Measurements from ENCODE around the gene PPARG. TPM values are rescaled to one million over a fixed set of nuclear protein-coding genes. Genes with fewer than 3 reads are reported as not detected.

The PPARG gene
- total and polyA plus RNA-seq, 5 donors from 2014 or later: 0.16 to 0.64 (median 0.24) TPM; not detected in 2

DNA sequence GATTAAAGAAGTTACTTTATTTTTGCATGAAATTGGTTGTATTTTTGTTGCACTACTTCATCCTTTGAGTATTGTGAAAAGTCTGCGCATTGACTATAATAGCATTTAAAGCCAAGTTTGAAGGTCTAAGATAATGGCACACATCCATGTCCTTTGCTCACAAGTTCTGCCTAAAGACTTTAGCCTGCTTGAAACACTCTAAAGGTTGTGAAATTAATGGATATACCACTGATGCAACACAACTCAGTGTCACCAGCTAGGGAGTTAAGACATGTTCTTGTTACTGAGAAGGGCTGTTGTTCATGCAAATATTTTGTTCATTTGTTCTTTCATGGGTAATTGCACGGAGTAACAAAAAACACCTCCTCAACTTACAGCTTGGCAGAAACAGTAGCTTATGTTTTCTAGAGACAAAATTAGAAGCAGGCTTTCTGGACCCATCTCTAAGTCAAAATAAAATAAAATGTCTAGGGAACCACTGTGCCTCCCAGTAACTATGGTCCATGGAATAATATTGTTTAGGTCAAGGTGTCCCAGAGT is 83.9 kb downstream of the PPARG start:
- no peak overlapping the region for H3K4me3 Mint-ChIP-seq
- no peaks in the 10 kb centered on the region for H3K4me1 Mint-ChIP-seq

DNA sequence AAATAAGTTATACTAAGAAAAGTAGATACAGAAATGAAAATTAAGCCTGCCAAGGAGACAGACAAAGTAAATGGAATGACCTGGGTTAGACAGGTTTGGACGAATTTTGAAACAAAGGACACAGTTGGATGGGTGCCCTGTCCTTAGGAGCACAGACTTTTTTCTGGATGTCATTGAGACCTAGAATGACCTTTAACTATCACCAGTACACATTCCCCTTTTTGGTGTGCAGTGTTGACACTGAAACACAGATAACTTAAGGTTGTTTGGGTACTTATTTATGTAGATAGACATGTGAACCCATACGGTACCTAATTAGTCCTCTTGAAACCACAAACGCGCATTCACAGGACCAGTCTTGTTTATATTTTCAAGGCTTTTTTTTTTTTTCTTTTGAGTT is 86.7 kb downstream of the PPARG start:
- no peak overlapping the region for H3K27ac ChIP-seq (ENCODE audit: insufficient read depth, low read length, poor library complexity, severe bottlenecking)
- peaks cover 0 to 9% (median 6%) of the 10 kb centered on the region in 4 donors for H3K4me1 Mint-ChIP-seq
- no peak for ATAC-seq (ENCODE audit: low read depth in 2 of 2)
- no peak for DNase-seq
- peaks cover 0 to 4% (median 0%) of the 10 kb centered on the region in 7 donors for H3K9me3 Mint-ChIP-seq
- no peaks in the 10 kb centered on the region for H3K4me1 ChIP-seq (ENCODE audit: control insufficient read depth, insufficient read depth, low read length, poor library complexity, severe bottlenecking)
- H3K27me3 Mint-ChIP-seq: peaks cover 10% of the 10 kb centered on the region
- H3K36me3 Mint-ChIP-seq: no peaks in the 10 kb centered on the region
- no peak overlapping the region for H3K4me3 ChIP-seq (ENCODE audit: low read depth, low read length)
- no peaks in the 10 kb centered on the region for H3K9me3 ChIP-seq (ENCODE audit: control insufficient read depth in 2 of 2, low read length in 2 of 2)
- H3K27me3 ChIP-seq (ENCODE audit: control insufficient read depth, insufficient read depth, low read length): peaks cover 9% of the 10 kb centered on the region
- no peak overlapping the region for H3K4me3 Mint-ChIP-seq
- no peak overlapping the region for H3K27ac Mint-ChIP-seq
- no peaks in the 10 kb centered on the region for H3K36me3 ChIP-seq (ENCODE audit: control insufficient read depth, insufficient read depth, low read length)

More for the DNA sequence above, 83.9 kb downstream of the PPARG start:
- Histone ChIP-seq H3K36me3 (ENCODE audit: control insufficient read depth, insufficient read depth, low read length) (no peaks in the 10 kb centered on the region), H3K4me1 (ENCODE audit: control insufficient read depth, insufficient read depth, low read length, poor library complexity, severe bottlenecking) (no peaks in the 10 kb centered on the region), H3K4me3 (ENCODE audit: low read depth, low read length) (no peak overlapping the region), H3K27ac (ENCODE audit: insufficient read depth, low read length, poor library complexity, severe bottlenecking) (no peak overlapping the region), H3K9me3 (ENCODE audit: control insufficient read depth in 2 of 2, low read length in 2 of 2) (no peaks in the 10 kb centered on the region), H3K27me3 (ENCODE audit: control insufficient read depth, insufficient read depth, low read length) (peaks cover 11% of the 10 kb centered on the region)
- no peaks in the 10 kb centered on the region for H3K36me3 Mint-ChIP-seq
- no peak overlapping the region for H3K27ac Mint-ChIP-seq
- no peak for ATAC-seq (ENCODE audit: low read depth in 2 of 2)
- peaks cover 0 to 6% (median 0%) of the 10 kb centered on the region in 7 donors for H3K9me3 Mint-ChIP-seq
- H3K27me3 Mint-ChIP-seq: peaks cover 19% of the 10 kb centered on the region
- DNase-seq: no peak

DNA sequence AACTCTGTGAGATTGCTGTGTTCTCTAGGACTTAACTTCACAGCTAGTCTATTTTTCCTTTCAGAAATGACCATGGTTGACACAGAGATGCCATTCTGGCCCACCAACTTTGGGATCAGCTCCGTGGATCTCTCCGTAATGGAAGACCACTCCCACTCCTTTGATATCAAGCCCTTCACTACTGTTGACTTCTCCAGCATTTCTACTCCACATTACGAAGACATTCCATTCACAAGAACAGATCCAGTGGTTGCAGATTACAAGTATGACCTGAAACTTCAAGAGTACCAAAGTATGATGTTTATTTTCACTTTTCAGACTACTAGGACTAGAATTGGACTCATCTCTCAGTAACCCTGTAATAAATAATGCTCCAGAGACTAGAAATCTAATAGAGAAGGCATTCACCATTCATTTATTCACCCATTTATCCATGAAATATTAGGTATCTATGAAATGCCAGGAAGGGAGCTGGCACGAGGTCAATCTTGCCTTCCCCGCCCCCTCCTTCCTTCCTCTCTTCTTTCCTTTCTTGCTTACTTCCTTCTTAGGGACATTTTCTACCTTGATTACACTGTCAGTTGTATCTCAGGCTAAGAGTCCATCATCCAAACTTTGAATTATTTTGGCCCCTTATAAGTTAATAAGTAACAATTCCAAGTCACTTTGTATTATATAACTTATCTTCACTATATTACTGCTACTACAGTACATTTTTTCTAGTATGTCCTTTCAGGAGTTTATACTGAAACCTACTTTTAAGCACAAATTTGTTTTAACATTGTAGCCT is 91.0 kb downstream of the PPARG start:
- H3K9me3 ChIP-seq (ENCODE audit: control insufficient read depth in 2 of 2, low read length in 2 of 2): no peaks in the 10 kb centered on the region

DNA sequence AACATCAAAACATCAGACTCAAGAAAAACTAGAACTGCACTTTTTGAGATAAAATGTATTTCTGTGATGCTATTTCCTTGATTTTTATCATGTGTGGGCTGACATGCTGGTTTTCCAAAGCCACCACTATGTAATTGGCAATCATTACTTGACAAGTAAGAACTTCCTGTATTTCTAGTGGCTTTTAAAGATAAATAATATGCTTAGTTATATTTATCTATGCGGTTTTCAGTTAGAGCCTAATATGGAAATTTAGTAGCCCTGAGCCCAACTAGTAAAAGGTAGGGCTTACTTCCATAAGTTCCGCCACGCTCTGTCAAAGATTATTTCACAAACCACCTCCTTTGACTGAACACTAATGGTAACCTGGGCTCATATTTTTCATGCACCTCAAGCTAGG is 91.6 kb downstream of the PPARG start:
- H3K4me3 Mint-ChIP-seq: no peak overlapping the region
- DNase-seq: no peak
- H3K27ac Mint-ChIP-seq: no peak overlapping the region
- Histone ChIP-seq H3K27ac (ENCODE audit: insufficient read depth, low read length, poor library complexity, severe bottlenecking) (no peak overlapping the region), H3K27me3 (ENCODE audit: control insufficient read depth, insufficient read depth, low read length) (no peaks in the 10 kb centered on the region), H3K4me3 (ENCODE audit: low read depth, low read length) (no peak overlapping the region), H3K9me3 (ENCODE audit: control insufficient read depth in 2 of 2, low read length in 2 of 2) (no peaks in the 10 kb centered on the region), H3K4me1 (ENCODE audit: control insufficient read depth, insufficient read depth, low read length, poor library complexity, severe bottlenecking) (peaks cover 6% of the 10 kb centered on the region), H3K36me3 (ENCODE audit: control insufficient read depth, insufficient read depth, low read length) (no peaks in the 10 kb centered on the region)
- no peak for ATAC-seq (ENCODE audit: low read depth in 2 of 2)
- no peaks in the 10 kb centered on the region for H3K36me3 Mint-ChIP-seq
- no peaks in the 10 kb centered on the region for H3K27me3 Mint-ChIP-seq
- peaks cover 5 to 21% (median 13%) of the 10 kb centered on the region in 4 donors for H3K4me1 Mint-ChIP-seq
- H3K9me3 Mint-ChIP-seq: no peaks in the 10 kb centered on the region

More for the DNA sequence above, 91.0 kb downstream of the PPARG start:
- Histone ChIP-seq H3K27ac (ENCODE audit: insufficient read depth, low read length, poor library complexity, severe bottlenecking) (no peak overlapping the region), H3K4me3 (ENCODE audit: low read depth, low read length) (no peak overlapping the region), H3K36me3 (ENCODE audit: control insufficient read depth, insufficient read depth, low read length) (no peaks in the 10 kb centered on the region), H3K27me3 (ENCODE audit: control insufficient read depth, insufficient read depth, low read length) (no peaks in the 10 kb centered on the region), H3K4me1 (ENCODE audit: control insufficient read depth, insufficient read depth, low read length, poor library complexity, severe bottlenecking) (peaks cover 6% of the 10 kb centered on the region)
- no peak for ATAC-seq (ENCODE audit: low read depth in 2 of 2)
- Mint-ChIP-seq H3K4me3 (no peak overlapping the region), H3K27ac (no peak overlapping the region), H3K9me3 (peaks cover 0 to 2% (median 0%) of the 10 kb centered on the region in 7 donors), H3K36me3 (no peaks in the 10 kb centered on the region), H3K27me3 (no peaks in the 10 kb centered on the region), H3K4me1 (peaks cover 5 to 18% (median 12%) of the 10 kb centered on the region in 4 donors)
- no peak for DNase-seq

DNA sequence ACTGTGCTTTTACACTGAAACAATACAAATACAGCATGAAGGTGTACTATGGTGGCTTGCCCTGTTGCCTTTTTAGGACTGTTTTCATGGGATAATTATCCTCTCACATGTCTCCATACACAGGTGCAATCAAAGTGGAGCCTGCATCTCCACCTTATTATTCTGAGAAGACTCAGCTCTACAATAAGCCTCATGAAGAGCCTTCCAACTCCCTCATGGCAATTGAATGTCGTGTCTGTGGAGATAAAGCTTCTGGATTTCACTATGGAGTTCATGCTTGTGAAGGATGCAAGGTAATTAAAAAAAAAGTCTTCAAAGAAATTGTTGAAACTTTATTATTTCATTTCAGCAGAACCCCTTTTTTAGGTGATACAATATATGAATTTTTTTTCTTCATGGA is 92.3 kb downstream of the PPARG start:
- H3K9me3 Mint-ChIP-seq: no peaks in the 10 kb centered on the region
- H3K27me3 ChIP-seq (ENCODE audit: control insufficient read depth, insufficient read depth, low read length): no peaks in the 10 kb centered on the region
- no peaks in the 10 kb centered on the region for H3K36me3 Mint-ChIP-seq
- no peak overlapping the region for H3K27ac ChIP-seq (ENCODE audit: insufficient read depth, low read length, poor library complexity, severe bottlenecking)
- H3K4me3 Mint-ChIP-seq: no peak overlapping the region
- H3K27me3 Mint-ChIP-seq: no peaks in the 10 kb centered on the region
- H3K9me3 ChIP-seq (ENCODE audit: control insufficient read depth in 2 of 2, low read length in 2 of 2): no peaks in the 10 kb centered on the region
- DNase-seq: no peak
- peaks cover 5 to 26% (median 14%) of the 10 kb centered on the region in 4 donors for H3K4me1 Mint-ChIP-seq
- no peaks in the 10 kb centered on the region for H3K36me3 ChIP-seq (ENCODE audit: control insufficient read depth, insufficient read depth, low read length)
- ATAC-seq (ENCODE audit: low read depth in 2 of 2): no peak
- H3K4me3 ChIP-seq (ENCODE audit: low read depth, low read length): no peak overlapping the region
- H3K4me1 ChIP-seq (ENCODE audit: control insufficient read depth, insufficient read depth, low read length, poor library complexity, severe bottlenecking): peaks cover 6% of the 10 kb centered on the region
- no peak overlapping the region for H3K27ac Mint-ChIP-seq

DNA sequence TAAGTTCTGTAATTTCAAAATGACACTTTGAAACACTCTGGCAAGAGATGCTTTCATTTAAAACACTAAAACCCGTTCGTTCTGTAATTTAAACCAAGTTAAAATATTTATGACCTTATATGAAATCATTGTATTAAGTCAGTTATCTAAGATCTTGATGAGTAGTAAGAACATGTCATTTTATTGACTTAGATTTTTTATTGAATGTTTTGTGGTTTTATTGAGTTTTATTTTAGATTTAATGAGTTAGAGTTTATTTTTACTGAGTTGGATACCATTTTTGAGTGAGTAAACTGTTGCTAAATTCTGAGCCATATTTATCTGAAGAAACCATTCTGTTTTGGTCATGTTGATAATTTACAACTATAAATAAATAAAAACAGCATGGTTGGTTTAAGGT is 94.3 kb downstream of the PPARG start:
- Histone ChIP-seq H3K4me3 (ENCODE audit: low read depth, low read length) (no peak overlapping the region), H3K36me3 (ENCODE audit: control insufficient read depth, insufficient read depth, low read length) (no peaks in the 10 kb centered on the region), H3K4me1 (ENCODE audit: control insufficient read depth, insufficient read depth, low read length, poor library complexity, severe bottlenecking) (peaks cover 6% of the 10 kb centered on the region), H3K27me3 (ENCODE audit: control insufficient read depth, insufficient read depth, low read length) (no peaks in the 10 kb centered on the region), H3K9me3 (ENCODE audit: control insufficient read depth in 2 of 2, low read length in 2 of 2) (no peaks in the 10 kb centered on the region), H3K27ac (ENCODE audit: insufficient read depth, low read length, poor library complexity, severe bottlenecking) (no peak overlapping the region)
- Mint-ChIP-seq H3K36me3 (no peaks in the 10 kb centered on the region), H3K4me1 (peaks cover 5 to 35% (median 14%) of the 10 kb centered on the region in 4 donors), H3K9me3 (peaks cover 0 to 5% (median 0%) of the 10 kb centered on the region in 7 donors), H3K4me3 (no peak overlapping the region), H3K27ac (no peak overlapping the region), H3K27me3 (peaks cover 8% of the 10 kb centered on the region)
- no peak for ATAC-seq (ENCODE audit: low read depth in 2 of 2)
- no peak for DNase-seq

DNA sequence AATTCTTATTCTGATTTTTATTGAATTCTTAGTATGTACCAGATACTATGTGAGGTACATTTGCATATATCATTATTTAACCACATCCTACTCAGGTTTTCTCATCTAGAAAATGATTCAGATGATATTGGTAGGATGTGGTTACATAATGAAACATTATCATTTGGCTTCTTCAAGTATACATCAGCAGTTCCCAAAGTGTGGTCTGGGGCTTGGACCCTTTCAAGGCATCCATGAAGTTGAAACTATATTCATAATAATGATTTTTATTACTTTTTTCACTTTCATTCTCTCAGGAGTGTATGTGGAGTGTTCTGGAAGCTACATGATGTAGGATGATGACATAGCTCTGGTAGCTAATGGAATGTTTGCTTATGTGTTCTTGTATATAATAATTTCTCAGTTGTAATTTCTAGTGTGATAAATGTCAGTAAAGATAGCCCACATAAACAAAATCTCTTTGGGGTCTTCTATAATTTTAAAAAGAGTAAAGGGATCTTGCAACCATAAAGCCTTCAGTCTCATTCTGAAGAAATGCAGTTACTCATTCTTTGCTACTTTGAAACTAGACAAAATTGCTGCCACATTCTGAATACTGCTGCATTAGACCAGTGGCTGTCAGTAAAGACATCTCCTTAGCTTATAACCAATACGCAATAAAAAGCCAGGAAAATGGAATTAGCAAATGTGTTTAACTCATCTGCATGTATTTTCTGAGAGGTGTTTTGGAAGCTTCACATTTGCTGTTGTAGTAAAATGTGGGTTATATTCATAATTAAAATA is 95.8 kb downstream of the PPARG start:
- H3K36me3 ChIP-seq (ENCODE audit: control insufficient read depth, insufficient read depth, low read length): no peaks in the 10 kb centered on the region
- no peak overlapping the region for H3K4me3 Mint-ChIP-seq
- peaks cover 0 to 5% (median 2%) of the 10 kb centered on the region in 7 donors for H3K9me3 Mint-ChIP-seq
- H3K27ac Mint-ChIP-seq: no peak overlapping the region
- H3K27me3 Mint-ChIP-seq: peaks cover 8% of the 10 kb centered on the region
- H3K27me3 ChIP-seq (ENCODE audit: control insufficient read depth, insufficient read depth, low read length): no peaks in the 10 kb centered on the region
- peaks cover 5 to 35% (median 13%) of the 10 kb centered on the region in 4 donors for H3K4me1 Mint-ChIP-seq
- H3K4me1 ChIP-seq (ENCODE audit: control insufficient read depth, insufficient read depth, low read length, poor library complexity, severe bottlenecking): peaks cover 6% of the 10 kb centered on the region
- peak in 2 of 3 donors; percentile 6 to 53 for DNase-seq
- H3K36me3 Mint-ChIP-seq: no peaks in the 10 kb centered on the region
- no peaks in the 10 kb centered on the region for H3K9me3 ChIP-seq (ENCODE audit: control insufficient read depth in 2 of 2, low read length in 2 of 2)
- ATAC-seq (ENCODE audit: low read depth in 2 of 2): peak in 1 of 2 donors; percentile 64
- H3K27ac ChIP-seq (ENCODE audit: insufficient read depth, low read length, poor library complexity, severe bottlenecking): no peak overlapping the region
- H3K4me3 ChIP-seq (ENCODE audit: low read depth, low read length): peak overlapping the region; percentile 16
